ENCODE measurements around the gene BIN1. TPM values are rescaled to one million over a fixed set of nuclear protein-coding genes. Genes with fewer than 3 reads are reported as not detected.
A peak's percentile ranks its signal among the peaks of the same experiment; 100 is the strongest.

Gene BIN1
- total RNA-seq, 6 experiments from 2014 or later, result 22.6 to 26.1 (median 23.5) TPM

DNA sequence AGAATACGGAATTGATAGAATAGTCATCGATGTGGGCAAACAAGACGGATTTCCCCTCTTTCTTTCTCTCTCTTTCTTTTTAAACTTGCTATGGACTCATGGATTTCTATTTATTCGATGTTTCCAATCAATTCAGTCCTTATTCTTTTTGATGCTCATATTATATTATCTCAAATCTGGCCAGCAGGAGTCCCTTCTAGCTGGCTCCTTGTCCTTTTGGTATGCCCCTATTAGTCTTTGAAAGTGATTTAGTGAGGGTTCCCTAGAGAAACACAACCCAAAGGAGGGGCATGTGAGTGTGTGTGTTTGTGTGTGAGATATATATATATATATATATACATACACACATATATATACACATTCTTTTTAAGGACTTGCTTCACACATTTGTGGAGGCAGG, 23.5 kb upstream of the BIN1 start:
- no peak overlapping the region for H3K4me3 Mint-ChIP-seq
- no peak for DNase-seq
- H3K36me3 Mint-ChIP-seq (ENCODE audit: low read depth), result no peaks in the 10 kb centered on the region
- peaks cover 12% of the 10 kb centered on the region for H3K27me3 Mint-ChIP-seq (ENCODE audit: insufficient read depth)
- peaks cover 7% of the 10 kb centered on the region; the same call in 1 of the 2 replicates for H3K4me1 Mint-ChIP-seq (ENCODE audit: low read depth)
- no peaks in the 10 kb centered on the region for H3K9me3 Mint-ChIP-seq
- TF ChIP-seq, protein P1, sequence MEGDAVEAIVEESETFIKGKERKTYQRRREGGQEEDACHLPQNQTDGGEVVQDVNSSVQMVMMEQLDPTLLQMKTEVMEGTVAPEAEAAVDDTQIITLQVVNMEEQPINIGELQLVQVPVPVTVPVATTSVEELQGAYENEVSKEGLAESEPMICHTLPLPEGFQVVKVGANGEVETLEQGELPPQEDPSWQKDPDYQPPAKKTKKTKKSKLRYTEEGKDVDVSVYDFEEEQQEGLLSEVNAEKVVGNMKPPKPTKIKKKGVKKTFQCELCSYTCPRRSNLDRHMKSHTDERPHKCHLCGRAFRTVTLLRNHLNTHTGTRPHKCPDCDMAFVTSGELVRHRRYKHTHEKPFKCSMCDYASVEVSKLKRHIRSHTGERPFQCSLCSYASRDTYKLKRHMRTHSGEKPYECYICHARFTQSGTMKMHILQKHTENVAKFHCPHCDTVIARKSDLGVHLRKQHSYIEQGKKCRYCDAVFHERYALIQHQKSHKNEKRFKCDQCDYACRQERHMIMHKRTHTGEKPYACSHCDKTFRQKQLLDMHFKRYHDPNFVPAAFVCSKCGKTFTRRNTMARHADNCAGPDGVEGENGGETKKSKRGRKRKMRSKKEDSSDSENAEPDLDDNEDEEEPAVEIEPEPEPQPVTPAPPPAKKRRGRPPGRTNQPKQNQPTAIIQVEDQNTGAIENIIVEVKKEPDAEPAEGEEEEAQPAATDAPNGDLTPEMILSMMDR (IDR thresholded peaks at IDR 0.05), result peak; percentile 52
- H3K27ac Mint-ChIP-seq, result no peak overlapping the region

GRCh38 chr2:127129937-127130336, 23.0 kb upstream of the BIN1 start:
- H3K9me3 Mint-ChIP-seq, result no peaks in the 10 kb centered on the region
- no peak for DNase-seq
- peaks cover 8% of the 10 kb centered on the region for H3K27me3 Mint-ChIP-seq (ENCODE audit: insufficient read depth)
- TF ChIP-seq, protein P1 (IDR thresholded peaks at IDR 0.05), result no peak
- H3K4me1 Mint-ChIP-seq (ENCODE audit: low read depth), result peaks cover 7% of the 10 kb centered on the region; the same call in 1 of the 2 replicates
- H3K4me3 Mint-ChIP-seq, result no peak overlapping the region
- H3K36me3 Mint-ChIP-seq (ENCODE audit: low read depth), result no peaks in the 10 kb centered on the region
- H3K27ac Mint-ChIP-seq, result no peak overlapping the region

DNA sequence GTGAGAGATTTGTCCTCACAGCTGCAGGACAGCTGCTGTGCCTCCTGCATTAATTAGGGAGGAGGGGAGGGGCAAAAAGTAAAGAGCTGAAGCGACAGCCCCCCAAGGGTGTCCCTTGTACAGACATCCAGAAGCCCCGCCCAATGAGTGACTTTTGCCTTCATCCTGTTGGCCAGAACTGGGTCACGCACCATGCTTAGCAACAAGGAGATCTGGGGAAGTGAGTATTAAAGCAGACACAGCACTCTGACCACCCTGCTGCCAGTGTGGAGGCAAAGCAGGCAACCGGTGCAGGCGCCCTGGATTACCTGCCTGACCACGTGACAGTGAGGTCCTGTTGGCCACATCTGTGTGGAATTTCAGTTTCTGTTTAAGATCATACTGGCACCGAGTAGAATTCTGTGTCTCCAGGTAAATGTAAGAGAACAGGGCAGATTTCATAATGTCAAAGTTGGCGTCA, 21.5 kb upstream of the BIN1 start:
- Mint-ChIP-seq H3K36me3 (ENCODE audit: low read depth) (no peaks in the 10 kb centered on the region), H3K27ac (no peak overlapping the region), H3K27me3 (ENCODE audit: insufficient read depth) (peaks cover 4% of the 10 kb centered on the region; the same call in 1 of the 2 replicates), H3K9me3 (no peaks in the 10 kb centered on the region), H3K4me3 (no peak overlapping the region; the same call in 1 of the 2 replicates), H3K4me1 (ENCODE audit: low read depth) (peaks cover 7% of the 10 kb centered on the region; the same call in 1 of the 2 replicates)
- TF ChIP-seq, protein P1 (IDR thresholded peaks at IDR 0.05), result no peak
- DNase-seq, result no peak

DNA sequence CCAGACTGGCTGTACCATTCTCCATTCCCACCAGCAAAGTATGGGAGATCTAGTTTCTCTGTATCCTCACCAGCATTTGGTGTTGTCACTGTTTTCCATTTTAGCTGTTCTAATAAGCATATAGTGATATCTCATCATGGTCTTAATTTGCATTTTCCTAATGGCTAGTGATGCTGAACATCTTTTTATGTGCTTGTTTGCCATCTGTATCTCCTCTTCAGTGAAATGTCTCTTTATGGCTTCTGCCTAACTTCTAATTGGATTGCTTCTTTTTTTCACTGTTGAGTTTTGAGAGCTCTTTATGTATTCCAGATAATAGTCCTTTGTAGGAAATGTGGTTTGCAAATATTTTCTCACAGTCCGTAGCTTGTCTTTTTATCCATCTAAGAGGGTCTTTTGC, 18.9 kb upstream of the BIN1 start:
- Mint-ChIP-seq H3K27me3 (ENCODE audit: insufficient read depth) (peaks cover 4% of the 10 kb centered on the region; the same call in 1 of the 2 replicates), H3K4me3 (no peak overlapping the region), H3K9me3 (no peaks in the 10 kb centered on the region), H3K27ac (no peak overlapping the region), H3K4me1 (ENCODE audit: low read depth) (peaks cover 20% of the 10 kb centered on the region), H3K36me3 (ENCODE audit: low read depth) (no peaks in the 10 kb centered on the region)
- TF ChIP-seq, protein P1 (IDR thresholded peaks at IDR 0.05), result no peak
- no peak for DNase-seq

DNA sequence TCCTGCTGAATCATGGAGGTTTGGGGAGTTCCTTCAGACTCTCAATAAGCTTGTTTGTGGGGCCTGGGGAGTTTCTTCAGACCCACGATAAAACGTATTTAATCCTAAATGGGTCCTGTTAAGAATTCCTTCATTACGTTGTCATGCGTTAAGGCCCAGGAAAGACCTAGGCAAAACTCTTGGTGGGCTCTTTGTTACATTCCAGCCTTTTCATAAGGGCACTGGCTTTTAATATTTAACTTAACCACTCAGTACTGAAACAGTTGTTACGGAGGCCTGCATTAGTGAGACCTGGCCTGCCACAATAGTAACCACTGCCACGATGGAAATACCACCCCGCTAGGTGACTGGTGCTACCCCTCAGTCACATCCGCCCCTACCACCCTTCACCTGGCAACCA, 17.5 kb upstream of the BIN1 start:
- H3K4me1 Mint-ChIP-seq (ENCODE audit: low read depth), result peaks cover 20% of the 10 kb centered on the region
- H3K4me3 Mint-ChIP-seq, result no peak overlapping the region
- DNase-seq, result no peak
- TF ChIP-seq, protein P1 (IDR thresholded peaks at IDR 0.05), result no peak
- H3K27me3 Mint-ChIP-seq (ENCODE audit: insufficient read depth), result peaks cover 4% of the 10 kb centered on the region; the same call in 1 of the 2 replicates
- no peak overlapping the region for H3K27ac Mint-ChIP-seq
- H3K36me3 Mint-ChIP-seq (ENCODE audit: low read depth), result no peaks in the 10 kb centered on the region
- no peaks in the 10 kb centered on the region for H3K9me3 Mint-ChIP-seq

All from HFFc6 (cell line).